Fibroblast of skin of abdomen (primary cell): ENCODE data around the gene TANC1.
"Not testable (repeated sequence)": the region's sequence is repeated elsewhere in the genome, so short reads cannot be mapped to it uniquely, and the experiment has no call there.

Source experiments
- DNase-seq: peaks from one replicate; pipeline ENCODE4 v3.0.0-alpha.2; 2013

The TANC1 gene

DNA sequence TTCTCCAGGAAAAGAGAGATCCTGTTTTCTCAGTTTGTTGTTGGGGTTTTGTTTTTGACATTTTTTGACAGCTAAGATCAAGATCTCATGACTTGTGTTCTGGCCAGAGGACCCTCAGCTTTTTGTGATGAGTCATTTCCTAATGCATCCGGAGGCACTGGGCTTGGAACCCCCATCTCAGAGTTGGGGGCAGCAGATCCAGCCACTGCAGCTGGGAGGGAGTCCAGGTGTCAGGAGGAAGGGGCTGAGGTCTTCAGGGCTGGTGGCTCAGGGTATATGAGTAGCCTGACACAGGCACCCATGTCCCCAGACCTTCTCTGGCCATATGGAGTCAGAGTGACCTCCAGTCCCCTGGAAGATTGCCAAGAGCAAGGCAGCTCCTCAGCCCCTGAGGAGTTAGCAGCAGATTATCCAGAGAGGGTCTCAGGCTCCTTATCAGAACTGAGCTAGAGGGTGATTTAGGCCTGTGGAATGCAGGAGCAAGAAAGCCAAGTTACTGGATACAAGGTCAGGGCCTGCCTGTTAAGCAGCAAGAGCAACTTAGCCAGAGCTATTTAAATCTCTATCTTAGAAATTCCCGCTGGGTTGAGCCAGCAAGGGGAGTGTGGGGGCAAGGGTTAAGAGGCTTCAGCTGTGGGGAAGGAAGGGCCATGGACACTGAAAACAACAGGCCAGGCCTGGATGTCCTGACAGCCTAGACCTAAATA lies 62.4 kb downstream of the TANC1 start:
- peak; percentile 68 for DNase-seq

DNA sequence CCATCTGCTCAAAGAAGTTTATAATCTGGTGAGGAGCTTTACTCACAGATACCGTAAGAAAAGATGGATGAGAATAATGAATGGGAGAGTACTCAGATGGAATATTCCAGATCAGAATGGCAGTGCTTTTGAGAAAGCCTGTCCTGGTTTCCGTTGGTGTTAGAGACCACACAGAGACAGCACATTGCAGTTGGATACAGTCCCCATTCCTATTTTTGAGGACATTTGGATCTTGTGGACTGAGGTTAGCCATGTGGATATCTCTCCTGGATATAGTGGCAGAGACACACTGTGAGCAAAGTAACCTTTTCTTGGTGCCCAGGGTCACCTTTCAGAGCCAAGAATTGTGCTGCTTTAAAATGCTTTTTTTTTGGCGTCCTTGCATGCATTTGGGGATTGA lies 63.7 kb downstream of the TANC1 start:
- no peak for DNase-seq

DNA sequence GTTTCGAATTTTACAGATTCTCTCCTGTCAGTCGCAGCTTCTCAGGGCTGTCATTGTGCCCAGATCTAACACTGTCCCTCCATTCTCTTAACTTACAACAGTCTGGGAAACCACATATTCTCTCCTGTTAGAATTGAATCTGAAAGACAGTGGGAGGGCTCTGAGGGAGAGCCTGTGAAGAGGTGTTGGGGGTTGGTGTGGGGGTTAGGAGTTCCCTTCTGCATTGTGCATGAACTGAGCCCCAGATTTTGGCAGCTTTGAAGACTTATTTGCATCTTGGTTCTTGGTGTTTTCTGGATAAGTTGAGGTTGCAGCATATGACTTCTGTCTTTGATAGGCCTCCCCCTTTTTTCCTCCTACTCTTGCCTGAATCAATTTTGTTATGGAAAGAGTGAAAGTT lies 64.1 kb downstream of the TANC1 start:
- no peak for DNase-seq

DNA sequence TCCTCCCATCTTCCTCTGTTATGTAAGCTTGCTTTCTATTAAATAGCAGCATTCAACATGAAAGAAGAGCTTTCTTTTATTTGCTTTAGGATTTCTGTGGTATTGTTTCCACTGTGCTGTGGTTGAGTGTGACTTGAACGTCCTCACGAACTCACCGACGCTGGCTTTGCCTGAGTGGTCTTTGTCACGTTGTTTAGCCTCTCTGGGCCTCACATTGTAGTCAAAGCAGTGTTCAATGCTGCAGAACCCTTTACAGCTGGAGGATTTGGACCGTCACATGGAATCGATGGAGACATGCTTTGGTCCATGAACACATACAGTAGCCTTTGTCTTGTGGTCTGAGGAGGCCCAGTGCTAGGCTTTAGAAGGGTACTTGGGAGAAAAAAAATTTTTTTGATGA lies 66.3 kb downstream of the TANC1 start:
- DNase-seq, result no peak

DNA sequence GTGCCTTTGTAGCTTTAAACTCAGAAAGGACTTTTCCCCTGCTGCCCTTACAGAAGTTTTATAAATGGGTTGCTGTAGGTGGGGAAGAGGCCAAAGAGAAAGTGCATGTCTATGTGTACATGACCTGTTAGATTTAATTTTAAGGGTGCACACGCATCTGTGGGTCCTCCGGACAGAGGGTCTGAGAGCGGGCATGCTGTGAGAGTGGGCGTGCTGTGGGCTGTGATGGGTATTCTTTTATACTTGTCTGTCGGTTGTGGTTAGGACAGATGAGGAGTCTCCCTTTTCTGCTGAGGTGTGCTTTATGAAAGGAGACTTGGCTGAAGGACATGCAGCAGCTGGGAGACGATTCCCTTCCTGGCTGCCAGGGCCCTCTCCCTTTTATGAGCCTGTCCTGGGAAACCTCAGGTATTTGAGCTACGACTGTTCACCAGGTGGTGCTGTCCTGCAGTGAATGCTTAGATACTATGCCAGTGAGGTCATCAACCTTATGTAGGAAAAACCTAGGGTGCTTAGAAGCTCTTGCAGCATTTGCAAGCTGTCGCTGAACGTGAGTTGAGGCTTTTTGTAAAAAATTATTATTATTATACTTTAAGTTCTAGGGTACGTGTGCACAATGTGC lies 67.5 kb downstream of the TANC1 start:
- DNase-seq, result peak; percentile 68

DNA sequence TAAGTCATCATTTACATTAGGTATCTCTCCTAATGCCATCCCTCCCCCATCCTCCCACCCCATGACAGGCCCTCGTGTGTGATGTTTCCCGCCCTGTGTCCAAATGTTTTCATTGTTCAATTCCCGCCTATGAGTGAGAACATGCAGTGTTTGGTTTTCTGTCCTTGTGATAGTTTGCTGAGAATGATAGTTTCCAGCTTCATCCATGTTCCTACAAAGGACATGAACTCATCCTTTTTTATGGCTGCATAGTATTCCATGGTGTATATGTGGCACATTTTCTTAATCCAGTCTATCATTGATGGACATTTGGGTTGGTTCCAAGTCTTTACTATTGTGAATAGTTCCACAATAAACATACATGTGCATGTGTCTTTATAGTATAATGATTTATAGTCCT lies 68.0 kb downstream of the TANC1 start:
- DNase-seq, result not testable (repeated sequence)

DNA sequence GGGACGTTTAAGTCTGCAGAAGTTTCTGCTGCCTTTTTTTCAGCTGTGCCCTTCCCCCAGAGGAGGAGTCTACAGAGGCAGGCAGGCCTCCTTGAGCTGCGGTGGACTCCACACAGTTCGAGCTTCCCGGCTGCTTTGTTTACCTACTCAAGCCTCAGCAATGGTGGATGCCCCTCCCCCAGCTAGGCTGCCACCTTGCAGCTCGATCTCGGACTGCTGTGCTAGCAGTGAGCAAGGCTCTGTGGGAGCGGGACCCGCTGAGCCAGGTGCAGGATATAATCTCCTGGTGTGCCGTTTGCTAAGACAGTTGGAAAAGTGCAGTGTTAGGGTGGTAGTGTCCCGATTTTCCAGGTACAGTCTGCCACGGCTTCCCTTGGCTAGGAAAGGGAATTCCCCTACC lies 72.9 kb downstream of the TANC1 start:
- not testable (repeated sequence) for DNase-seq

DNA sequence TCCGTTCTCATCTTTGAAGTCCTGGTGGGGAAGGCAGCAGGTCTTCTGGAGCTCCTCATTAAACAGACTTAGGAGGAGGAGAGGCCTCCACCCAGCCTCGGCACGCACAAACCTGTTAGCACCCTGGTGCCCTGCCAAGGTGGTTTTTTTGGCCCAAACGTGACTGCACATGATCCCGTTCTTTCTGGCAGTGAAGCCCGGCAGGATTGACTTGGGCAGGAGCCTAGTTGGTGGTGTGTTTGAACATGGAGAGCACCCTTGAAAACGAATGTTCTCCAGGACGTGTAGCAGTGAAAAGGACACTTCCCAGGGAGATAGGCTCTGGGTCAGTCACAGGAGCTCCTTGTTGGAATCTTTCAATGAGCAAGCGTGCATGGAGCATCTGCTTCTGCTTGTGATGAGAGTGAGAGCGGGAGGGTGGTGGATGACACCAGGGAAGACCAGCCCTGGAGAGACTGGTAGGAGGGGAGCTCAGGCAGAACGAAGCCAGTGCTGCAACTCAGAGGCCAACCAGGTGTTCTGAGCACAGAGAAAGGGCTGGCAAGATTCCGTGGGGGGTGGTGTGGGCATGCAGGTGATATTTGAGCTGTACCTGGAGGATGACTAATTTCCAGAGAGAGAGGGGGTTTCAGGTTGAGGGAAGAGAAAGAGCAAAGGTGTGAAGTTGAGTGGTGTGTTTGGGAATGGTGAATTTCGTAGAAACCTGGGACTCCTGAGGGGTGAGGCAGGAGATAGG lies 73.8 kb downstream of the TANC1 start:
- no peak for DNase-seq

DNA sequence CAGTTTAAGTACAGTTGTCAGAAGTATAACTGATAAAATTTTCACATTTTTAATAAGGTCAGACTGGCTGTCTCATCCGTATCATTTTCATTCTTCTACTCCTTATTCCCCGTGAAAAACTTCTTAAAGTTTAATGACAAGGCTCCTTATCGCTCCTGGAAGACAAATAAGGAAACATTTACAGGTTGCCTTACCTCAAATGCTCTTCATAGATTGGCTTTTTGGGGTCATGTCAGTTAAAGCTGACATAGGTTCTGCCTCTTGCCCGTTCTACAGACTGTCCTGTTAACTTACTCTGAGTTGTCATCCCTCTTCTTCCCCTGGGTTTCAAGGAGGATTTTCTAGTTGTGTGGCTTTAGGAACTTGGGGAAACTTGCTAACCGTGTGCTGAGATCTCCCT lies 75.3 kb downstream of the TANC1 start:
- no peak for DNase-seq

DNA sequence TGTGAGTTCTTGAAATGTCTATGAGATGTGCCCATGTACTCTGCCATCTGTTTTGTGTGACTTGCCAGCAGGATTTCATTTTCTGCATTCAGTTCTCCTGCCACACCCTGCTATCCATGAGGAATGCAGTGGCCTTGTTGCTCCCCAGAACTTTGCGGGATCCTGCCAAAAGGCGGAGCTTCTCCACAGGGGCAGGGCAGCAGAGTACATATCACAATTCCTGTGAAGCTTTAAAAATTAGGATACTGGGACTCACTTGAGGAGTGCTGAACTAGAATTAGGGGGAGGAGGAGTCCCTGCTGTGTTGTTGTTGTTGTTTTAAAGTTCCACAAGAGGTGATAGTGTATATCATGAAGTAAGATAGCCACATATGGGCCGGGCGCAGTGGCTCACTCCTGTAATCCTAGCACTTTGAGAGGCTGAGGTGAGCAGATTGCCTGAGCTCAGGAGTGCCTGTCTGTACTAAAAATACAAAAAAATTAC lies 76.4 kb downstream of the TANC1 start:
- peak; percentile 48 for DNase-seq

DNA sequence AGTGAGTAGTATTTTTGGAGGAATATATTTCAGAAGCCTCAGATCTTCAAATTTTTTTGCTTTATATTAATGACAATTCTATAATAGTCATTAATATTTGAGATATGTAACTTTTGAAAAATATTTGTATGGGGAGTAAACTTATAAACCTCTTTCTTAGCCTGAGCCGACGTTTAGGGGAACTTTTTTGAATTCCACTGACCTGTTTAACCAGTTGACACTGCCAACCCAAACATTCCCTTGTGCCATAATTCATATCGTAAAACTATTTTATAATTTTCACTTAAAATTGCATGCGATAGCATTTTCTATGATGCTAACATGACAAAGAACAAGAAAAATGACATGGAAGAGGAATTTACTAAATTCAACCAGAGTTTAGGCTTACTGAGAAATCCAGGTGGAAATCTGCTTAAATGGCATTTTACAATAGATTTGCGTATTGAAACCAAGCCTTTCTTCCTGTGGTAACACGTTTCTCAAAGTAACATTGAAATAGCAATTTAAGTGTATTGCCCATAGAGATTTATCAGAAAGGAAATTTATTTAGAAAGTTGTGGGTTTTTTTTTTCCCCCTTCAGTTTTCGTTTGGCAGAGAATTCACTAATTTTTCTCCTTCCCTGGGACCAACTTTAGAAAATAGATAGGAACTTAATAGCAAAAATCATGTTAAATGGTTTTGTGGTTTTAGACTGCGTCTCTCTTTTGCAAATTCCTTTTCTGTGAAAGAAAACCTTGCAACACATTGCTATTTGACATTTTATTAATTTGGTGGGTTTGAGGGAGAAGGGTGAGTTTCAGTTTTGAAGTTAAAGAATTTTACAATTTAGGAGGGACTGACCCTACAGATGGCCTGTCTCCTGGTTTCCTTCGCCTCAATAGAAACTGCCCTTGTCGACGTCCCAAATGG lies 77.4 kb downstream of the TANC1 start:
- DNase-seq, result peak; percentile 74

DNA sequence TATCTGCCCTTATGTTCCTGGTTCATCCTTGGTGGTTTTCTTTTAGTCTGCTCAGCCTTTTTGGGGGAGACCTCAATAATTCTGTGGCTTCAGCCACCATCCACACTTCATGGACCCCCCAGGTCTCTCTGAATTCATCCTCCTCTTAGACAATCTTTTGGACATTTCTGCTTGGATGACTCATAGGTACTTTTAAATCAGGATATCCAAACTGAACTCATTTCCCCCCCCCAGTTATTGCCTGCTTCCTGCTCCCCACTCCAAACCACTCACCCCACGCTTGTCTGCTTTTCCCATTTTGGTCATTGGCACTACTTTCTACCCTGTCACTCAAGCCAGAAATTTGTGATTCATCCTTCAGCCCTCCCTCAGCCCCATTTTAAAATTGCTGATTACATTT lies 78.5 kb downstream of the TANC1 start:
- DNase-seq, result peak; percentile 89

DNA sequence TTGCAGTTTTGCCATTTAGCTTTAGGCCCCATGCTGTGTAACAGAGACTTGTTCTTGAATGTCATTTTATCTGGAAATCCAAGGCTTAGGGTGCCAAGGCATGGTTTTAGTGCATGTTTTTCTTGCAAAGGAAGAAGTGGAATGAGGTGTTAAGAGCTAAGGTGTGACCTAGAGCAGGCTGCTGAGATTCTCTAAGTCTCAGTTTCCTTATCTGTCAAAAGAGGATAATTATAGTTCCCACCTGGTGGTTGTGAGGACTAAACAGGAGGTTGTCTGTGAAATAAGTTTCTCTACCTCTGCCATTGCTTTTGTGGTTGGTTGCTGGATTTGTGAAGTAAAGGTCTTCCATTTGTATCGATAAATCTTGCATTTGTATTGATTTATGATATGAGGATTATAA lies 82.0 kb downstream of the TANC1 start:
- no peak for DNase-seq

DNA sequence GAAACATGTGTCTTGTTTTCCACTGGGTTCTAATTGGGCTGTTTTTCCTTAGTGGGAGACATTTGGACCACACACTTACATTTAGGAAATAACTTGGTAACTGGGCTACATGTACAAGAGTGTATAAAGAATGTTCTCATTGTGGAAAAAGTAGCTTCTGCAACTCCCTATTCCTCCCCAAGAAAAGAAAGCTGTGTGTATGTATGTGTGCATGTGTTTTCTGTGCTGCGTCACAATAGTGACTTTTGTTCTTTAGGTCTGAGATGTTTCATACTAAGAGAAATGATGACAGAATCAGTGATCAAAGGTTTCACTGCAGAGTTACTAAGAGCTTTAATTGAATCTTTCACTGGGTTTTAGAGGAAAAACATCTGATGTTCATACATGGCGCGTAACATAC lies 82.7 kb downstream of the TANC1 start:
- DNase-seq, result no peak

DNA sequence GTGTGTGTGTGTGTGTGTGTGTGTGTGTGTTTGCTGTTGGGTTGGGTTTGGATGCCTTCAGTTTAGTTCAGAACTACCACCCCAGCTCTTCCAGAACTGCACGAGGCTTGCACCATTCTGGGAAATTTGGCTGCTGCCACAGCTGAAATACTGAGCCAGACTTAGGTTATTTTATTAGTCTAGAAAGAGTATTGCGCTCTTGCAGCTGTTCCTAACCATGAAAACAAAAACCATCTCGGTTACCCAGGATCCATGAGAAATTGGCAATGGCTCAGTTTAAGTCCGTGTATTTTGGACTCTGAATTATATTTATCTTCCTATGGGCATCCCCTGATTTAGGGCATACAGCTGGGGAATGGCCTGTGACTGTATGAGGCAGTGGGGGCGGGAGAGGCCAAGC lies 83.2 kb downstream of the TANC1 start:
- no peak for DNase-seq

DNA sequence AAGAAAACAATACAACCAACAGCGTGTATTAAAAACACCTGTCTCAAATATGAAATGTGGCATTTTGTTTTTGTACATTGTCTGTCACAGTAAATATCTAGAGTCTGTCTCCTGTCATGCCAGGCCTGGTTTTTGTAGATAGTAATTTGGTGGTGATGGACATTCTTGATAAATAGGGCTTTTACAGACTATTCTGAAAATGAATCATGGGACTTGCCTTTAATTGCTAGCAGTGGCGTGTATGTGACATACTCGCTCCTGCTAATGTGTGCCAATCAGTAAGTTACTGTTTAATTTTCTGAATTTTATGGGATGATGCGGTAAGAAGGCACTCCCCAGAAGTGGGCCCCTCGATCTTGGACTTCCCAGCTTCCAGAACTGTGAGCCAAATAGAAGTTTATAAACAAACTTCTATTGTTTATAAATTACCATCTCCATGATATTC lies 83.7 kb downstream of the TANC1 start:
- no peak for DNase-seq

DNA sequence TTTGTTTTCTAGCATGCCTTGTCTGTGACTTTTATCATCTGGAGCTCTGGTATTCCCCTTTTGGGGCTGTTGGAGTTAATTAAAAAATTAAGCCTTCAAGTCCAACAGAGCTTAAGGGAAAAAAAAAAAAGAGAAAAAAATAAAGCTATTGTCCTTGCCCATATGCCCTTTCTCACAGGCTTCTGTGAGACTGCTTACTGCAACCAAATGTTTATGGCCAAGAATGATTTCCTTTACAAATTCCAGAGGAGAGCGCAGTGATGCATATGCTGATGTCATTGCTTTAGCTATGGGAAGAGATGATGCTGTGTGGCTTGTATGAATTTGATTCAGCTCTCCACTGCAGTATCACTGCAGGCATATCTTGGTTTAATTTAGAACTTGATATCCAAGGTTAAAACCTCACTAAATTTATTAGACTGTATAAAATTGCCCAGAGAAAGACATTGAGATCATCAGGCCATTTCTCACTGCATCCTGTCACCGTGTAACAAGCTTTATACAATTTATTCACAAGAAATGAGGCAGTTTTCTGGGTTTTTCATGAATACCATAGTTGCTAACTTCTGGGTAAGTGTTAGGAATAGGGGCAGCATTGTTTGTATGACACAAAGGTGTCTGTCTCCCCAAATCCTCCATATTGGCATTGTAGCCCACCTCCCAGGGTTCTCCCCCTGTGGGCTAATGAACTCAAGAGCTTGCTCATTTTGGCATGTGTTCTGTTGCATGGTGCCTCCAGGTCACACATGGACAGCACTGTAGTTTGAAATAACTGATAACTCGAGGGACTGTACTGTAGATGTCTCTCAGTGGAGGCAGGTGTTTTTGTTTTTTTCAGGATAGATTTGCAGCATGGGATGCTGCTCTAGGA lies 85.0 kb downstream of the TANC1 start:
- DNase-seq, result peak; percentile 93

DNA sequence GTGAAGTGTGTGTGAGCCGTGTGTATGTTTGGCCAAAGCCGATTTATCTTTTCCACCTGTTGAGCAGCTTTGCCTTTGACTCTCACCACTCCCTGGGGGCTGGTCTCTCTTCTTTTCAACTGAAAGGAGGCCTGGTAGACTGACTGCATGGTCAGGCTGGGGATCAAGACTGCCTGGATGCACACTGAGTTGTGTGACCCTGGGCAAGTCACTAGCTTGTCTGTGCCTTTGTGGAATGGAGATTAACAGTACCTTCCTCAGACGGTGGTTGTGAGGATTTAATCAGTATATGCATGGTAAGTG lies 85.5 kb downstream of the TANC1 start:
- DNase-seq, result no peak

DNA sequence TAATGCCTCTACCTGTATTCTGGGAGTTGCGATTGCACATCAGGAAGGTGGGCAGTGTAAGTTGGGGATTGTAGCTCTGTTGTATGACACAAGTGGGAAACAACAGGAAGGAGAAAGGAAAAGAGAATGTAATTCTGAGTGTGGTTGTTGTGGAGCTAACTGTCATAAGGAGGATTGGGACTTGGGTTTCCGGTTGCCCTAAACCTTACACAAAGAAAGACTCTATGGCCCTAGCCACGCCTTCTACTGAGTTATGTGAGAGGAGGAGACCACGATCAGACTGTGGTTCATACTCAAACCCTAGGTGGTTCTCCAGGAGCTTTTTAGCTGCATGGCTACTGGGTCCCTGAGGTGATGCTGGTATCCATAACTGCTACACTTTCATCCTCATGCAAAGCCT lies 86.5 kb downstream of the TANC1 start:
- DNase-seq, result no peak

DNA sequence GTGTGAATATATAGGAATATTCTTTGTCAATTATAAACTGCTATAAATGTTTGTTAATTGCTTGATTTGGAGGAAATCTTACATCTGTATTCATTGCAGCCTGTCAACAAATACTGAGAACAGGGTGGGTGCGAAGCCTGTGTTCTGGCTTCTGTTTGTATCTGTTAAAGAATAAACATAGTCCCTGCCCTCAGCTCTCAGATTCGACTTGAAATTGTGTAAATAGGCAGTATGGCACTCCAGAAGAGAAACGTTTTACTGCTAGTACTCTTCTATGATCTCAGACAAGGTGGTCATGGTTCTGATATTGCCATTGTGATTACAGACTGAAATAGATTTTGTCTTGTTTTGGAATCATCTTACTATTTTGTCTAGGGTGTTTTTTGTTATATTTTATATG lies 92.1 kb downstream of the TANC1 start:
- no peak for DNase-seq

DNA sequence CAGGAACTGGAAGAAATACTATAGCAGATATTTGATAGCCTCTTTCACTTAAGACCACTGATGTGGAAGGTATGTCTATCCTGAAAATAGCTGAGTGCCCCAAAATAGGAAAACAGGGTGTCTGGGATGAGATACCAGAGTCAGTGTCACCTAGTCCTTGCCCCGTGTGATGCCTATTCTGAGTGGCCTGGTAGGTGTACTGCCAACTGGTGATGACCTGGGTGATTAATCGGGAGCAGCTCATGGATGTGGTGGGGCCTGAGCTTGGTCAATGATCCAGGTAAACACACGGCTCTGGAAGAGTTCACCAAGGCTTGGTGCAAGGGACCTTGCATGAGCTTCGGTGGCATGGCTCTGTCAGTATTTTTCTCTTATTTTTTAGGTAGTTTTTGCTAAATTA lies 95.2 kb downstream of the TANC1 start:
- no peak for DNase-seq
